K562 (cell line): ENCODE results near the gene IL5. TPM values are rescaled to one million over a fixed set of nuclear protein-coding genes. Genes with fewer than 3 reads are reported as not detected.

Experiments used
- CXXC5 ChIP-seq: fragments of 250-450 bp; sonication (Bioruptor Pico); IDR thresholded peaks from 2 replicates; pipeline ENCODE4 v1.8.0; 2022; ENCODE audit warnings: inconsistent platforms, mild to moderate bottlenecking, moderate library complexity
- DPF2 ChIP-seq: fragments of 450-650 bp; IDR thresholded peaks from 2 replicates; pipeline ENCODE4 v1.6.1; 2016
- E2F8 ChIP-seq: fragments of 450-650 bp; IDR thresholded peaks from 2 replicates; pipeline ENCODE4 v1.7.1; 2018; ENCODE audit warnings: mild to moderate bottlenecking, low read depth; ENCODE audit not compliant: partially characterized antibody
- KLF1 ChIP-seq: fragments of 450-650 bp; IDR thresholded peaks from 2 replicates; pipeline ENCODE4 v1.6.1; 2016; ENCODE audit warnings: missing genetic modification characterization, missing compliant biosample characterization
- MTA3 ChIP-seq: fragments of 450-650 bp; formaldehyde crosslinking; IDR thresholded peaks from 2 replicates; pipeline ENCODE4 v1.6.1; 2017; ENCODE audit warnings: mild to moderate bottlenecking, borderline replicate concordance
- POLR2B ChIP-seq: fragments of 450-650 bp; IDR thresholded peaks from 2 replicates; pipeline ENCODE4 v1.6.1; 2018; ENCODE audit warnings: low read depth; ENCODE audit not compliant: partially characterized antibody
- RBFOX2 ChIP-seq: fragments of 200-400 bp; formaldehyde crosslinking; IDR thresholded peaks from 2 replicates; pipeline ENCODE4 v1.6.1; 2017; ENCODE audit warnings: low read depth, mild to moderate bottlenecking, low read length, moderate library complexity
- SMARCE1 ChIP-seq: fragments of 450-650 bp; IDR thresholded peaks from 2 replicates; pipeline ENCODE4 v1.7.1; 2016; ENCODE audit warnings: mild to moderate bottlenecking
- TARDBP ChIP-seq: fragments of 450-650 bp; IDR thresholded peaks from 2 replicates; pipeline ENCODE4 v1.6.1; 2016
- ZNF384 ChIP-seq: IDR thresholded peaks from 2 replicates; pipeline ENCODE4 v1.6.1; 2012; ENCODE audit warnings: low read depth, low read length, improper control_type of control experiment
- ZNF639 ChIP-seq, 2 experiments: fragments of 200-800 bp in 1 of 2; sonication (Bioruptor generic) in 1 of 2; sonication (generic) in 1 of 2; formaldehyde crosslinking in 1 of 2; IDR thresholded peaks in 1 of 2; conservative IDR thresholded peaks in 1 of 2; 2 replicates each; pipeline versions ENCODE4 v1.5.0 to v1.6.1; 2016 to 2020; ENCODE audit warnings: missing compliant biosample characterization in 1 of 2, missing genetic modification characterization in 1 of 2, missing genetic modification reagents in 1 of 2
- ZNF668 ChIP-seq: fragments of 250-450 bp; sonication (Bioruptor Pico); IDR thresholded peaks from 2 replicates; pipeline ENCODE4 v1.8.0; 2022; ENCODE audit warnings: mild to moderate bottlenecking, inconsistent platforms
- polyA plus RNA-seq, 8 experiments: library from polyadenylated mRNA; depleted of rRNA in 4 of 8; stranded (reverse) in 5 of 8; unstranded in 3 of 8; fragments of >200 nt; fragmentation: Nextera tagmentation in 2 of 8; fragmentation: Illumina TruSeq in 1 of 8; extraction: Ambion mirVana in 2 of 8; extraction: Trizol in 1 of 8; gene quantifications; 2 replicates each; pipeline versions ENCODE4 v1.2.1 to v1.2.3, GENCODE V29; 2011 to 2014; ENCODE audit warnings: inconsistent platforms in 1 of 8, missing spikeins in 1 of 8
- total RNA-seq, 7 experiments: library from RNA; depleted of rRNA in 6 of 7; stranded (reverse); fragments of >200 nt in 6 of 7; fragmentation: Illumina TruSeq in 2 of 7; extraction: Trizol in 2 of 7; gene quantifications; 2 replicates each; pipeline versions ENCODE4 v1.2.1 to v1.2.3, GENCODE V29; 2011 to 2021; ENCODE audit warnings: low replicate concordance in 1 of 7
- TF ChIP-seq, protein P1 (sequence below), 2 experiments: fragments of 450-650 bp; formaldehyde crosslinking in 1 of 2; IDR thresholded peaks; 2 replicates each; pipeline versions ENCODE4 v1.4.0 to v1.6.1; 2014 to 2020; ENCODE audit warnings: mild to moderate bottlenecking in 2 of 2, borderline replicate concordance in 1 of 2, low read depth in 1 of 2
- TF ChIP-seq, protein P2 (sequence below): fragments of 450-650 bp; IDR thresholded peaks from 2 replicates; pipeline ENCODE4 v1.6.1; 2014; ENCODE audit warnings: low read depth, mild to moderate bottlenecking, moderate library complexity, borderline replicate concordance

The IL5 gene
- total and polyA plus RNA-seq, 9 of the 15 experiments (the other 6 are each of a cell fraction or from before 2014, with no cell fraction given): 0.44 TPM; not detected in 8

- TF ChIP-seq, protein P1, sequence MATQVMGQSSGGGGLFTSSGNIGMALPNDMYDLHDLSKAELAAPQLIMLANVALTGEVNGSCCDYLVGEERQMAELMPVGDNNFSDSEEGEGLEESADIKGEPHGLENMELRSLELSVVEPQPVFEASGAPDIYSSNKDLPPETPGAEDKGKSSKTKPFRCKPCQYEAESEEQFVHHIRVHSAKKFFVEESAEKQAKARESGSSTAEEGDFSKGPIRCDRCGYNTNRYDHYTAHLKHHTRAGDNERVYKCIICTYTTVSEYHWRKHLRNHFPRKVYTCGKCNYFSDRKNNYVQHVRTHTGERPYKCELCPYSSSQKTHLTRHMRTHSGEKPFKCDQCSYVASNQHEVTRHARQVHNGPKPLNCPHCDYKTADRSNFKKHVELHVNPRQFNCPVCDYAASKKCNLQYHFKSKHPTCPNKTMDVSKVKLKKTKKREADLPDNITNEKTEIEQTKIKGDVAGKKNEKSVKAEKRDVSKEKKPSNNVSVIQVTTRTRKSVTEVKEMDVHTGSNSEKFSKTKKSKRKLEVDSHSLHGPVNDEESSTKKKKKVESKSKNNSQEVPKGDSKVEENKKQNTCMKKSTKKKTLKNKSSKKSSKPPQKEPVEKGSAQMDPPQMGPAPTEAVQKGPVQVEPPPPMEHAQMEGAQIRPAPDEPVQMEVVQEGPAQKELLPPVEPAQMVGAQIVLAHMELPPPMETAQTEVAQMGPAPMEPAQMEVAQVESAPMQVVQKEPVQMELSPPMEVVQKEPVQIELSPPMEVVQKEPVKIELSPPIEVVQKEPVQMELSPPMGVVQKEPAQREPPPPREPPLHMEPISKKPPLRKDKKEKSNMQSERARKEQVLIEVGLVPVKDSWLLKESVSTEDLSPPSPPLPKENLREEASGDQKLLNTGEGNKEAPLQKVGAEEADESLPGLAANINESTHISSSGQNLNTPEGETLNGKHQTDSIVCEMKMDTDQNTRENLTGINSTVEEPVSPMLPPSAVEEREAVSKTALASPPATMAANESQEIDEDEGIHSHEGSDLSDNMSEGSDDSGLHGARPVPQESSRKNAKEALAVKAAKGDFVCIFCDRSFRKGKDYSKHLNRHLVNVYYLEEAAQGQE (IDR thresholded peaks at IDR 0.05; ENCODE audit: borderline replicate concordance): peak; percentile 29; the same call in 1 of the 2 replicates
- TF ChIP-seq, protein P1 (CRISPR knock-in tag; IDR thresholded peaks at IDR 0.05; ENCODE audit: low read depth): no peak
- TF ChIP-seq ZNF384: 0 out of 2 replicates have a peak, but pooled peaks have one; percentile 25
- TF ChIP-seq ZNF668 (CRISPR knock-in tag): no peak
- peak; percentile 54 for TF ChIP-seq POLR2B
- TF ChIP-seq, protein P2, sequence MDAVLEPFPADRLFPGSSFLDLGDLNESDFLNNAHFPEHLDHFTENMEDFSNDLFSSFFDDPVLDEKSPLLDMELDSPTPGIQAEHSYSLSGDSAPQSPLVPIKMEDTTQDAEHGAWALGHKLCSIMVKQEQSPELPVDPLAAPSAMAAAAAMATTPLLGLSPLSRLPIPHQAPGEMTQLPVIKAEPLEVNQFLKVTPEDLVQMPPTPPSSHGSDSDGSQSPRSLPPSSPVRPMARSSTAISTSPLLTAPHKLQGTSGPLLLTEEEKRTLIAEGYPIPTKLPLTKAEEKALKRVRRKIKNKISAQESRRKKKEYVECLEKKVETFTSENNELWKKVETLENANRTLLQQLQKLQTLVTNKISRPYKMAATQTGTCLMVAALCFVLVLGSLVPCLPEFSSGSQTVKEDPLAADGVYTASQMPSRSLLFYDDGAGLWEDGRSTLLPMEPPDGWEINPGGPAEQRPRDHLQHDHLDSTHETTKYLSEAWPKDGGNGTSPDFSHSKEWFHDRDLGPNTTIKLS: no peak
- peak in 1 of 2 experiments; percentile 85; a peak in 2 of 4 replicates for TF ChIP-seq ZNF639 (CRISPR knock-in tag; conservative IDR thresholded peaks at IDR 0.05 in 1 of 2, IDR thresholded peaks at IDR 0.05 in 1 of 2)
- peak; percentile 84 for TF ChIP-seq MTA3
- peak; percentile 63 for TF ChIP-seq SMARCE1
- TF ChIP-seq KLF1 (tag): peak; percentile 55; the same call in 1 of the 2 replicates
- TF ChIP-seq RBFOX2: peak; percentile 78
- peak; percentile 12 for TF ChIP-seq E2F8
- TF ChIP-seq CXXC5 (CRISPR knock-in tag): peak; percentile 94
- 0 out of 2 replicates have a peak, but pooled peaks have one; percentile 34 for TF ChIP-seq TARDBP
- TF ChIP-seq DPF2: peak; percentile 70
Measured at GRCh38 chr5:132495667-132496190, 47.6 kb downstream of the IL5 start (continued).
